GM12878 (cell line): ENCODE measurements around the gene PRADC1. TPM values are rescaled to one million over a fixed set of nuclear protein-coding genes. Genes with fewer than 3 reads are reported as not detected.

Experiments used
- ATAC-seq: fragments of 200-7000 bp; cut with Tn5 transposase; 3 replicates; pipeline ENCODE4 v1.9.1; 2020; ENCODE audit warnings: mild to moderate bottlenecking, moderate library complexity
- BruUV-seq: library from RNA; stranded (reverse); fragments of 400-500 nt; replicated peaks from 2 replicates; lab custom pipeline; 2021; lab: Mats Ljungman, UMichigan
- CTCF ChIA-PET: fragments of 300-600 bp; sonication (Branson Sonifier 250); formaldehyde crosslinking; extraction: SDS; loops from one replicate; lab custom pipeline; 2021; ENCODE audit warnings: inconsistent platforms; lab: Yijun Ruan, JAX
- POLR2A ChIA-PET: fragments of 350-600 bp; formaldehyde crosslinking; extraction: SDS; loops from one replicate; lab custom pipeline; 2021; ENCODE audit warnings: inconsistent platforms; lab: Charles Lee
- RAD21 ChIA-PET: fragments of 300-600 bp; sonication (Branson Sonifier 250); formaldehyde crosslinking; loops from one replicate; lab custom pipeline; 2023; ENCODE audit warnings: antibody characterized with exemption; ENCODE audit not compliant: unreplicated experiment; lab: Charles Lee
- SMC1A ChIA-PET: fragments of 300-600 bp; sonication (Branson Sonifier 250); formaldehyde crosslinking; loops from one replicate; lab custom pipeline; 2023; ENCODE audit not compliant: unreplicated experiment, uncharacterized antibody; lab: Charles Lee
- DNase-seq: peaks from one replicate; pipeline ENCODE4 v3.0.0-alpha.2; 2011; ENCODE audit warnings: low read depth, low spot score
- FAIRE-seq: peaks from 3 replicates; lab custom pipeline; 2011; peaks lifted over from hg19 to GRCh38; lab: Jason Lieb, UNC
- H2AFZ ChIP-seq: 2 replicates; pipeline ENCODE4 v1.6.0; 2011; ENCODE audit warnings: low read depth, low read length, control low read depth; ENCODE audit not compliant: control insufficient read depth
- H3K27ac ChIP-seq: 2 replicates; pipeline ENCODE4 v1.5.1; 2011; ENCODE audit warnings: control low read depth; ENCODE audit not compliant: control insufficient read depth, insufficient read depth
- H3K27me3 ChIP-seq, 2 experiments: replicated peaks in 1 of 2; 2 replicates each; pipeline versions ENCODE4 v1.6.0 to v1.6.1; 2011; ENCODE audit warnings: low read length in 1 of 2; ENCODE audit not compliant: control insufficient read depth in 2 of 2, insufficient read depth in 2 of 2
- H3K36me3 ChIP-seq, 2 experiments: 2 replicates each; pipeline ENCODE4 v1.5.1; 2011; ENCODE audit warnings: low read length in 1 of 2; ENCODE audit not compliant: control insufficient read depth in 2 of 2, insufficient read depth in 2 of 2
- H3K4me1 ChIP-seq: 2 replicates; pipeline ENCODE4 v1.6.1; 2011; ENCODE audit warnings: mild to moderate bottlenecking, low read length, moderate library complexity, mixed read lengths; ENCODE audit not compliant: control insufficient read depth, insufficient read depth
- H3K4me2 ChIP-seq: 2 replicates; pipeline ENCODE4 v1.6.0; 2011; ENCODE audit warnings: control low read depth; ENCODE audit not compliant: control insufficient read depth, insufficient read depth
- H3K4me3 ChIP-seq: fragments of 200-600 bp; sonication (generic); 2 replicates; pipeline ENCODE4 v1.5.1; 2016
- H3K79me2 ChIP-seq: 2 replicates; pipeline ENCODE4 v1.6.0; 2011; ENCODE audit warnings: low read length; ENCODE audit not compliant: control insufficient read depth, insufficient read depth
- H3K9ac ChIP-seq: 2 replicates; pipeline ENCODE4 v1.8.0; 2011; ENCODE audit warnings: low read length, control low read depth, mixed read lengths; ENCODE audit not compliant: control insufficient read depth, insufficient read depth
- H3K9me3 ChIP-seq: replicated peaks from 3 replicates; pipeline ENCODE4 v1.5.1; 2011; ENCODE audit warnings: mild to moderate bottlenecking, low read length; ENCODE audit not compliant: control insufficient read depth, insufficient read depth
- H4K20me1 ChIP-seq: 2 replicates; pipeline ENCODE4 v1.6.0; 2011; ENCODE audit not compliant: control insufficient read depth, insufficient read depth
- ATF7 ChIP-seq: fragments of 450-650 bp; IDR thresholded peaks from 2 replicates; pipeline ENCODE4 v1.6.1; 2016; ENCODE audit warnings: low read depth, mild to moderate bottlenecking
- CREM ChIP-seq: IDR thresholded peaks from 2 replicates; pipeline ENCODE4 v1.6.1; 2014; ENCODE audit warnings: antibody characterized with exemption, low read depth
- CTCF ChIP-seq, 3 experiments: IDR thresholded peaks in 2 of 3; conservative IDR thresholded peaks in 1 of 3; 2 replicates each; pipeline ENCODE4 v1.5.1; 2011; ENCODE audit warnings: low read depth in 3 of 3, low read length in 3 of 3, mild to moderate bottlenecking in 3 of 3, control low read depth in 2 of 3, moderate library complexity in 2 of 3, inconsistent platforms in 1 of 3, mixed read lengths in 1 of 3; ENCODE audit not compliant: control insufficient read depth in 2 of 3, insufficient read depth in 1 of 3; ENCODE audit errors: extremely low read depth in 1 of 3
- HDAC6 ChIP-seq: fragments of 200-600 bp; sonication (generic); IDR thresholded peaks from one replicate; pipeline ENCODE4 v1.8.0; 2017; ENCODE audit warnings: antibody characterized with exemption; ENCODE audit not compliant: unreplicated experiment
- KDM1A ChIP-seq: fragments of 200-600 bp; sonication (generic); IDR thresholded peaks from 2 replicates; pipeline ENCODE4 v1.6.1; 2016; ENCODE audit warnings: borderline replicate concordance
- MEF2A ChIP-seq: IDR thresholded peaks from 2 replicates; pipeline ENCODE4 v1.6.1; 2011; ENCODE audit warnings: low read depth, mild to moderate bottlenecking, low read length, moderate library complexity; ENCODE audit not compliant: insufficient read depth
- NBN ChIP-seq: fragments of 450-650 bp; IDR thresholded peaks from 2 replicates; pipeline ENCODE4 v1.6.1; 2016
- POLR2A ChIP-seq: IDR thresholded peaks from 2 replicates; pipeline ENCODE4 v1.6.1; 2011; ENCODE audit warnings: low read depth, mild to moderate bottlenecking, low read length
- SREBF1 ChIP-seq: IDR thresholded peaks from 2 replicates; pipeline ENCODE4 v1.6.1; 2012; ENCODE audit warnings: mild to moderate bottlenecking, low read length
- TAF1 ChIP-seq: IDR thresholded peaks from 2 replicates; pipeline ENCODE4 v1.6.1; 2011; ENCODE audit warnings: mild to moderate bottlenecking, low read depth, low read length, borderline replicate concordance
- YBX1 ChIP-seq: fragments of 450-650 bp; IDR thresholded peaks from 2 replicates; pipeline ENCODE4 v1.6.1; 2016; ENCODE audit warnings: antibody characterized with exemption
- ZBTB11 ChIP-seq: fragments of 450-650 bp; formaldehyde crosslinking; IDR thresholded peaks from 2 replicates; pipeline ENCODE4 v1.5.0; 2022; ENCODE audit warnings: mild to moderate bottlenecking, missing genetic modification characterization
- ZNF622 ChIP-seq: fragments of 450-650 bp; IDR thresholded peaks from 2 replicates; pipeline ENCODE4 v1.6.1; 2017; ENCODE audit warnings: mild to moderate bottlenecking, inconsistent platforms
- in situ Hi-C: fragments of 300-500 bp; cut with MboI; formaldehyde crosslinking; loops from 9 replicates; pipeline ENCODE4 v1.14.3; 2018; ENCODE audit warnings: mixed read lengths
- intact Hi-C: fragments of 100-400 bp; cut with micrococcal nuclease; formaldehyde crosslinking; loops from one replicate; pipeline ENCODE4 v1.14.2; 2022; ENCODE audit not compliant: unreplicated experiment
- polyA plus RNA-seq, 11 experiments: library from polyadenylated mRNA; depleted of rRNA in 4 of 11; unstranded in 6 of 11; stranded (reverse) in 5 of 11; fragments of >200 nt; fragmentation: Nextera tagmentation in 4 of 11; fragmentation: Illumina TruSeq in 1 of 11; extraction: Ambion mirVana in 4 of 11; extraction: Trizol in 1 of 11; gene quantifications; 1 replicate in 1 of 11; 2 replicates in 10 of 11; pipeline versions ENCODE4 v1.2.1 to v1.2.3, GENCODE V29; 2011 to 2016; ENCODE audit warnings: inconsistent platforms in 2 of 11, missing spikeins in 2 of 11, low read depth in 1 of 11
- total RNA-seq, 4 experiments: library from RNA; depleted of rRNA in 3 of 4; stranded (reverse); fragments of >200 nt in 3 of 4; fragmentation: Illumina TruSeq in 1 of 4; extraction: Trizol in 1 of 4; gene quantifications; 2 replicates each; pipeline versions ENCODE4 v1.2.1 to v1.2.3, GENCODE V29; 2013 to 2021

The PRADC1 gene
- total and polyA plus RNA-seq, 10 of the 15 experiments (the other 5 are each of a cell fraction or from before 2014, with no cell fraction given): 3.7 to 39.0 (median 13.8) TPM

- no peak for TF ChIP-seq CTCF (IDR thresholded peaks at IDR 0.05 in 2 of 3, conservative IDR thresholded peaks at IDR 0.05 in 1 of 3; ENCODE audit: control insufficient read depth in 2 of 3, extremely low read depth in 1 of 3, insufficient read depth in 1 of 3, low read depth in 3 of 3, low read length in 3 of 3)
- no peak for TF ChIP-seq ZBTB11
- no peak for TF ChIP-seq KDM1A
- TF ChIP-seq YBX1: no peak
- TF ChIP-seq POLR2A: peak; percentile 77
- TF ChIP-seq ATF7: no peak
Measured at GRCh38 chr2:73233154-73233931, at the start of gene PRADC1 (continued).

GRCh38 chr2:73281244-73281643 lies 48.2 kb upstream of the PRADC1 start:
- ATAC-seq (no peak), DNase-seq (no peak)
- H3K36me3 ChIP-seq: peaks cover 0 to 9% of the 10 kb centered on the region in 2 experiments; a peak in 1 of 4 replicates
- peak overlapping the region; percentile 51; the same call in 1 of the 2 replicates for H3K4me2 ChIP-seq
- no peak overlapping the region for H2AFZ ChIP-seq
- no peak overlapping the region for H3K9ac ChIP-seq
- POLR2A ChIA-PET: interaction anchor here (1.3 kb wide), 1 partner anchor 9 kb away, joined by 4 read pairs; no protein-coding TSS in a partner anchor
- intact Hi-C loops: no loop called here
- peaks cover 57% of the 10 kb centered on the region for H3K79me2 ChIP-seq
- H3K27me3 ChIP-seq: no peaks in the 10 kb centered on the region
- TF ChIP-seq YBX1 (no peak), MEF2A (no peak), HDAC6 (no peak), TAF1 (no peak), NBN (no peak), ZNF622 (no peak), CREM (no peak), SREBF1 (no peak)
- TF ChIP-seq, all 136 proteins: peak for 0
- ChIA-PET RAD21 (interaction anchor here (1.3 kb wide), 1 partner anchor 10 kb away, joined by 4 read pairs; no protein-coding TSS in a partner anchor), SMC1A (interaction anchor here (1.3 kb wide), 1 partner anchor 8 kb away, joined by 3 read pairs; no protein-coding TSS in a partner anchor), CTCF (interaction anchor here (0.9 to 2.9 kb wide), 3 partner anchors 9 to 46 kb away, joined by 4 to 13 read pairs (median 10); partner anchors contain the start of gene CCT7)
- BruUV-seq: no TSS peak
- in situ Hi-C loops: no loop called here
- no peak for FAIRE-seq
- Histone ChIP-seq H3K9me3 (no peaks in the 10 kb centered on the region), H3K4me3 (no peak overlapping the region), H4K20me1 (peaks cover 5% of the 10 kb centered on the region; the same call in 1 of the 2 replicates), H3K4me1 (peaks cover 11% of the 10 kb centered on the region), H3K27ac (no peak overlapping the region)
